ENCODE results near the gene CYFIP2.
"Not testable (repeated sequence)": the region's sequence is repeated elsewhere in the genome, so short reads cannot be mapped to it uniquely, and the experiment has no call there.

Gene CYFIP2

DNA sequence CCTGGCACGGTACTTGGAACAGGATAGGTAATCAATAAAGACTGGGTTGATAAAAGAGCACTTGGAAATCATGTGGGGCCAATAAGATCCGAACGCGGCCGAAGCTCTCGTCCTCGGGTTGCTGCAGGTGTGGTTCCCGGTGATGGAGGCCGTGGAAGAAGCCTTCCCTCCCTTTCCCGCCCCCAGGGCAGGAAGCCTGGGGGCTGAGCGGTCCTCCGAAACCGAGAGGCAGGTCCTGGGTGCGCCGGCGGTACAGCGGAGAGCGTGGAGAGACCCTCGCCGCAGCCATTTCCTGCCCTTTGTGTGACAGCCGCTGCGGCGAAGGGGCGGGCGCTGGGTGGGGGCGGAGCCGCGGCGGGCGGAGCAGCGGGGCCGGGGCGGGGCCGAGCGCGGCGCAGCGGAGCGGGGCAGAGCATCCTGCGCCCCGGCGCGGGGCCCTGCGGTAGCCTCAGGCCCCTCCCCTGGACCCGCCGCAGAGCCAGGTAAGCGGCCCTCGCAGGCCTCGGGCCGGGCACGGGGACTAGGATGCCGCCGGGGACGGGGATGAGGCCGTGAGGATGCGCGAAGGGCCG lies at the start of gene CYFIP2:
Gene CYFIP2, plus strand, starts transcription at position 410 of the 572 bp plus-strand sequence. CDS start 19,239 bp downstream, outside the sequence.
- peak; percentile 73 to 74 for DNase-seq (ENCODE audit: low read depth in 2 of 2)

DNA sequence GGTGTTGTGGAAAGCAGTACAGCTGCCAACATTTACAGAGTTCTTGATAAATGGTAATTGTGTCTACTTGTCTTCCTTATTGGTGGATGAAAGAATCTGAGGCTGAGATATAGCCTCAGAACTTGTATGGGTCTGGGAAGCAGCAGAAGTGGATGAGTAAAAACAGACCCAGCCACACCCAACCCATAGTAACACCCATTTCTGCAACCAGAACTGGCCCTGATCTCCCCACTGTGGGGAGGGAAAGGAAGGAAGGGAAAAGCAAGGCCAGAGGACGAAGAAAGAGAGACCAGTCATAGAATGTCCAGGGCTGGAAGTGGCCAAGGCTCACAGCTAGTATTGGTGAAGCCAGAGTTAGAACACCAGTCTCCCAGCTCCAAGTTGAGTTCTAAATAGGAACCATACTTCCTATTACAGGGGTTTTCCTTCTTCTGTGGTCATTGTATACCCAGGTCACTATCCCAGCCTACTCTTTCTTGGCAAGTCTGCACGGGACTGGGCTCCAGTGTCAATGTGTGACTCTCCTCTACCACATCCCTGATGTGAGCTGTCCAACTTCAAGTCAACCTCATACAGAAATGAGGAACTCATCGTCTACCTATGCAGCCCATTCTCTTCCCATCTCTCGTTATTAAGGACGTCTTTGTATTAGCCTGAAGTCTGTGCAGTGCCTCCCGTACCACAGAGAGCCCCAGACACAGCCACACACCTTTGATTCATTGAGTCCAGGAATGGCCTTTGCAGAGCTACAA lies 49.4 kb upstream of the CYFIP2 start:
- no peak for DNase-seq (ENCODE audit: low read depth in 2 of 2)

- DNase-seq (ENCODE audit: low read depth in 2 of 2): no peak
These were observed 48.5 kb upstream of the CYFIP2 start for GRCh38 chr5:157217289-157218024.

GRCh38 chr5:157219491-157220271 lies 46.2 kb upstream of the CYFIP2 start:
- DNase-seq (ENCODE audit: low read depth in 2 of 2): no peak

GRCh38 chr5:157221959-157222358 lies 44.0 kb upstream of the CYFIP2 start:
- DNase-seq (ENCODE audit: low read depth in 2 of 2): no peak

GRCh38 chr5:157222506-157223230 lies 43.3 kb upstream of the CYFIP2 start:
- DNase-seq (ENCODE audit: low read depth in 2 of 2): peak in 1 of 2 donors; percentile 55

- DNase-seq (ENCODE audit: low read depth in 2 of 2): no peak
These were observed 40.2 kb upstream of the CYFIP2 start for GRCh38 chr5:157225469-157226422.

- no peak for DNase-seq (ENCODE audit: low read depth in 2 of 2)
These were observed 35.3 kb upstream of the CYFIP2 start for GRCh38 chr5:157230610-157231009.

DNA sequence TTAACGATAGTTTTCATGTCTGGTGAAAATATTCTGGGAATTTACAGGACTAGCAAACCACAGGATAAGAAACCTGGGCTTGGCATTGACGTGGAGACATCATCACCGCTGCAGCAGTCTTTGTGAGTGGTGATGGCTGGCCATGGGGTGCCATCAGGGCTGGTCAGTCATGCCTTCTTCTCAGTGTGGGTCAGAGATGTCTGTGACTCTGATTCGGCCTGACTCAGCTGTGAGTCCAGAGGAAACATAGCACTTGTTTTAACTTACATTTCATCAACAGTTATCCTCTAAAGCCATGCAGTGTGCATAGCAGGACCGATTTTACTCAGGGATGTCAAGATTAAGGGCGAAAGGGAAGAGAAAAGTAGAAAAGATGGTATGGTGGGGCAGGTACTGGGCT lies 33.2 kb upstream of the CYFIP2 start:
- DNase-seq (ENCODE audit: low read depth in 2 of 2): no peak

DNA sequence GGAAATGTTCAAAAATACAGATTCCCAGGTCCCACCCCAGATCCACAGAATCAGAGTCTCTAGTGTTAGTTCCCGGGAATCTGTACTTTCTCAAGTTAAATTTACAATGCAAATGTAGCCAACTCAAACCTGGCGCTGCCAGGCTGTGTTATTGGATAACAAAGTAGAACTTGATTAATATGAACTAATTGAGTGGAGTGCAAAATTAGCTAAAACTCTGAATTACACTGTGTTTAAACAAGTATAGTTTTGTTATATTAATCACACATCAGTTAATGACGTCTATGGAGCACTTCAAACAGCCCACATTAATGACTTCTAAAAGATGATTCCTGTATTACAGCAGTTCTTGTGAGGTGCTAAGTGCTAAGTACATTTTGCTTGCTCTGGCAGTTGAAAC lies 32.4 kb upstream of the CYFIP2 start:
- no peak for DNase-seq (ENCODE audit: low read depth in 2 of 2)

- no peak for DNase-seq (ENCODE audit: low read depth in 2 of 2)
These were observed 29.5 kb upstream of the CYFIP2 start for GRCh38 chr5:157236423-157236822.

GRCh38 chr5:157241483-157241882 lies 24.4 kb upstream of the CYFIP2 start:
- no peak for DNase-seq (ENCODE audit: low read depth in 2 of 2)

GRCh38 chr5:157244704-157245103 lies 21.2 kb upstream of the CYFIP2 start:
- not testable (repeated sequence) for DNase-seq (ENCODE audit: low read depth in 2 of 2)

DNA sequence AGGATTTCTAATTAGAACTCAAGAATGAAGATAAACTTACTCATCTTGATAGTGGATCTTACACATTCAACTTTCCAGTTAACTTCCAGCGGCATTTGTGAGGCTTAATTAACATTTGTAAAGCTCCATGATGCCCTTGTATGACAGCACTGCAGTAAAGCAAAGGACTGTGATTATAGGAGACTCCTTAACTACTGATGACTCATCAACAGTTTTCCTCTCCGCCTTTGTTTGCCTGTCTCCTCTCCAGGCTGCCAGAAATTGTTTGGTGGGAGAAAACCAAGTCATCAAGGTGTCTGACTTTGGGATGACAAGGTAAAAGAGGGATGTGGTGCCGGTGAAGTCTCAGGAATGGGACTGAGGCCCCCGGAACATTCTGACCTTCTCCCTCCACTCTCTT lies 20.4 kb upstream of the CYFIP2 start:
- no peak for DNase-seq (ENCODE audit: low read depth in 2 of 2)

DNA sequence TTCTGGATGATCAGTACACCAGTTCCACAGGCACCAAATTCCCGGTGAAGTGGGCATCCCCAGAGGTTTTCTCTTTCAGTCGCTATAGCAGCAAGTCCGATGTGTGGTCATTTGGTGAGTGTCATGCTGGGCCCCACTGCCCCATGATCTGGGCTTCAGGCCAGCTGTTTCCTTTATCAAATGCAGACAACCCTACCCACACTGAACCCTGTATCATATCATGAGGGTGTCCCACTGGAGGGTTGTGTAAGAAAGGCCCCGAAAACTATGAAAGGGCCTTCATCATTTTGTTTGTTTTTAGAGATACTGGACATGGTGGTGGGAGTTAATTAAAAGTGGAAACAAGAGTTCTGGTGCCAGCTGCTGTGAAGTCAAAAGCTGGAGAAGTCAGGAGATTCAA lies 20.0 kb upstream of the CYFIP2 start:
- no peak for DNase-seq (ENCODE audit: low read depth in 2 of 2)

GRCh38 chr5:157247267-157247666 lies 18.7 kb upstream of the CYFIP2 start:
- DNase-seq (ENCODE audit: low read depth in 2 of 2): no peak

- DNase-seq (ENCODE audit: low read depth in 2 of 2): no peak
These were observed 17.0 kb upstream of the CYFIP2 start for GRCh38 chr5:157248821-157249470.

GRCh38 chr5:157252711-157253465 lies 13.0 kb upstream of the CYFIP2 start:
- no peak for DNase-seq (ENCODE audit: low read depth in 2 of 2)

DNA sequence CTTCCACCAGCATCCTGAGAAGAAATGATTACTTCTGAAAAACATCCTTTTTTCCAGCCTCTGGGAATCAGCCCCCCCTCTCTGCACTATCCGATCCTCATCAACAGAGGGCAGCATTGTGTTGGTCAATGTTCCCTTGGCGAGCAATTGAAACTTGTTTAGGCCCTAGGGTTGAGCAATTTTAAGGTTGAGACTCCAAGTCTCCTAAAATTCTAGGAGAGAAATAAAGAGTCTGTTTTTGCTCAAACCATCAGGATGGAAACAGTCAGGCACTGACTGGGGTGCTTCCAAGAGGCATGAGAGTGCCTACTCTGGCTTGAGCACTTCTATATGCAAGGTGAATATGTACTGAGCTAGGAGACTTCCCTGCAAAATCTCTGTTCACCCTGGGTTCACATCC lies 12.4 kb upstream of the CYFIP2 start:
- DNase-seq (ENCODE audit: low read depth in 2 of 2): no peak
